ENCODE measurements around the gene FRMD4A. TPM values are rescaled to one million over a fixed set of nuclear protein-coding genes. Genes with fewer than 3 reads are reported as not detected.

FRMD4A gene
- total and polyA plus RNA-seq, 10 of the 15 experiments (the other 5 are each of a cell fraction or from before 2014, with no cell fraction given) = 17.8 to 75.2 (median 39.1) TPM

- no peaks in the 10 kb centered on the region for H3K9me3 ChIP-seq (replicated peaks; ENCODE audit: control insufficient read depth, insufficient read depth, low read length)
- H3K79me2 ChIP-seq (ENCODE audit: control insufficient read depth, insufficient read depth, low read length) = no peaks in the 10 kb centered on the region
- no peak for TF ChIP-seq PRDM15 (CRISPR knock-in tag; IDR thresholded peaks at IDR 0.05)
- no peak for TF ChIP-seq FOXM1 (IDR thresholded peaks at IDR 0.05; ENCODE audit: low read depth, low read length)
- TF ChIP-seq NBN (IDR thresholded peaks at IDR 0.05) = no peak
- TF ChIP-seq PBX3 (IDR thresholded peaks at IDR 0.05; ENCODE audit: insufficient replicate concordance, low read depth, low read length) = no peak
- TF ChIP-seq HDAC6 (IDR thresholded peaks at IDR 0.05; ENCODE audit: unreplicated experiment) = no peak
- CTCF ChIA-PET = no interaction called here
- RAD21 ChIA-PET (ENCODE audit: unreplicated experiment) = no interaction called here
- no peak overlapping the region for H2AFZ ChIP-seq (ENCODE audit: control insufficient read depth, low read depth, low read length)
- in situ Hi-C loops (cut with MboI) (no loop called here), intact Hi-C loops (cut with micrococcal nuclease; ENCODE audit: unreplicated experiment) (no loop called here)
- POLR2A ChIA-PET = no interaction called here
- H3K4me2 ChIP-seq (ENCODE audit: control insufficient read depth, insufficient read depth) = no peak overlapping the region
- H3K27me3 ChIP-seq (replicated peaks in 1 of 2; ENCODE audit: control insufficient read depth in 2 of 2, insufficient read depth in 2 of 2, low read length in 1 of 2) = peaks cover 0 to 4% of the 10 kb centered on the region in 2 experiments; a peak in 2 of 4 replicates
- ATAC-seq = no peak
- FAIRE-seq = no peak
- no peak overlapping the region for H3K4me3 ChIP-seq
- H3K9ac ChIP-seq (ENCODE audit: control insufficient read depth, insufficient read depth, low read length) = no peak overlapping the region
- H3K36me3 ChIP-seq (ENCODE audit: control insufficient read depth in 2 of 2, insufficient read depth in 2 of 2, low read length in 1 of 2) = no peaks in the 10 kb centered on the region
- 2% methylated on average over 3 of the region's 3 CpGs for whole genome bisulfite sequencing (ENCODE audit: insufficient coverage, insufficient replicate concordance, low lambda C conversion rate, missing lambda C conversion rate)
- H3K4me1 ChIP-seq (ENCODE audit: control insufficient read depth, insufficient read depth, low read length) = no peaks in the 10 kb centered on the region
- no peaks in the 10 kb centered on the region for H4K20me1 ChIP-seq (ENCODE audit: control insufficient read depth, insufficient read depth)
- no TSS peak for BruUV-seq (replicated peaks)
- SMC1A ChIA-PET (ENCODE audit: uncharacterized antibody, unreplicated experiment) = no interaction called here
- no peak for DNase-seq (ENCODE audit: low read depth, low spot score)
- no peak overlapping the region for H3K27ac ChIP-seq (ENCODE audit: control insufficient read depth, insufficient read depth)
Observed at GRCh38 chr10:14299556-14299955, 31.2 kb downstream of the FRMD4A start.

Data from GM12878 (cell line).